Measurements from ENCODE around the gene DYNC1I1. TPM values are rescaled to one million over a fixed set of nuclear protein-coding genes. Genes with fewer than 3 reads are reported as not detected.

Gene DYNC1I1
- polyA plus RNA-seq, 1 of the 3 experiments (the other 2 are of a cell fraction), result 0.05 TPM

GRCh38 chr7:95905167-95905566 is 132.8 kb downstream of the DYNC1I1 start:
- no peaks in the 10 kb centered on the region for H4K20me1 ChIP-seq (ENCODE audit: insufficient read depth)
- no peak overlapping the region for H3K4me2 ChIP-seq
- ChIA-PET POLR2A (no interaction called here), CTCF (interaction anchor here (1.0 to 15.4 kb wide), 4 partner anchors 11 to 1122 kb away, joined by 3 to 191 read pairs (median 4); no protein-coding TSS in a partner anchor)
- DNase-seq, result no peak
- TF ChIP-seq GABPA (IDR thresholded peaks at IDR 0.05; ENCODE audit: low read depth) (no peak), REST (IDR thresholded peaks at IDR 0.05; ENCODE audit: low read depth, low read length) (peak; percentile 95), SMC3 (IDR thresholded peaks at IDR 0.05; ENCODE audit: low read depth, low read length) (no peak), SIN3A (IDR thresholded peaks at IDR 0.05; ENCODE audit: borderline replicate concordance, low read depth, low read length) (no peak), RCOR1 (IDR thresholded peaks at IDR 0.05; ENCODE audit: low read length) (no peak), FOXJ3 (CRISPR knock-in tag; IDR thresholded peaks at IDR 0.05) (no peak)
- H3K27ac ChIP-seq (ENCODE audit: low read depth in 2 of 2, low read length in 1 of 2), result no peak overlapping the region
- H3F3A ChIP-seq (replicated peaks; ENCODE audit: insufficient read depth), result no peaks in the 10 kb centered on the region
- 48% methylated on average over 3 of the region's 3 CpGs for WGBS (ENCODE audit: low lambda C conversion rate)
- peaks cover 0 to 10% of the 10 kb centered on the region in 2 experiments; a peak in 2 of 4 replicates for H3K4me1 ChIP-seq (ENCODE audit: control insufficient read depth in 1 of 2, insufficient read depth in 2 of 2, low read depth in 1 of 2, low read length in 1 of 2)
- H2AFZ ChIP-seq (ENCODE audit: low read depth), result no peak overlapping the region
- H3K9ac ChIP-seq, result no peak overlapping the region
- no peak overlapping the region for H3K4me3 ChIP-seq (ENCODE audit: low read depth in 2 of 2, low read length in 1 of 2)
- no peaks in the 10 kb centered on the region for H3K9me2 ChIP-seq
- H3K79me2 ChIP-seq (ENCODE audit: insufficient read depth), result no peaks in the 10 kb centered on the region
- H3K27me3 ChIP-seq (ENCODE audit: insufficient read depth), result no peaks in the 10 kb centered on the region
- no peaks in the 10 kb centered on the region for H3K36me3 ChIP-seq (replicated peaks in 1 of 2; ENCODE audit: control insufficient read depth in 1 of 2, insufficient read depth in 2 of 2, low read length in 1 of 2)
- no peaks in the 10 kb centered on the region for H3K9me3 ChIP-seq

- CTCF ChIA-PET, result interaction anchor here (1.2 to 15.4 kb wide), 5 partner anchors 9 to 1121 kb away, joined by 3 to 191 read pairs (median 4); no protein-coding TSS in a partner anchor
These were observed 134.5 kb downstream of the DYNC1I1 start for GRCh38 chr7:95906851-95907250.

More at GRCh38 chr7:95906851-95907250, 134.5 kb downstream of the DYNC1I1 start:
- POLR2A ChIA-PET, result no interaction called here
- no peaks in the 10 kb centered on the region for H4K20me1 ChIP-seq (ENCODE audit: insufficient read depth)
- H3K79me2 ChIP-seq (ENCODE audit: insufficient read depth), result no peaks in the 10 kb centered on the region
- no peaks in the 10 kb centered on the region for H3K36me3 ChIP-seq (replicated peaks in 1 of 2; ENCODE audit: control insufficient read depth in 1 of 2, insufficient read depth in 2 of 2, low read length in 1 of 2)
- no peaks in the 10 kb centered on the region for H3F3A ChIP-seq (replicated peaks; ENCODE audit: insufficient read depth)
- DNase-seq, result no peak
- no peaks in the 10 kb centered on the region; a peak in 1 of 4 replicates for H3K4me1 ChIP-seq (ENCODE audit: control insufficient read depth in 1 of 2, insufficient read depth in 2 of 2, low read depth in 1 of 2, low read length in 1 of 2)
- no peaks in the 10 kb centered on the region for H3K9me2 ChIP-seq
- H3K4me3 ChIP-seq (ENCODE audit: low read depth in 2 of 2, low read length in 1 of 2), result no peak overlapping the region
- H3K4me2 ChIP-seq, result no peak overlapping the region
- no peak overlapping the region for H2AFZ ChIP-seq (ENCODE audit: low read depth)
- no peak overlapping the region for H3K27ac ChIP-seq (ENCODE audit: low read depth in 2 of 2, low read length in 1 of 2)
- H3K9ac ChIP-seq, result no peak overlapping the region
- no peaks in the 10 kb centered on the region for H3K9me3 ChIP-seq
- H3K27me3 ChIP-seq (ENCODE audit: insufficient read depth), result no peaks in the 10 kb centered on the region
- no peak for TF ChIP-seq JUND (IDR thresholded peaks at IDR 0.05)
- no peak for TF ChIP-seq MEF2A (IDR thresholded peaks at IDR 0.05; ENCODE audit: borderline replicate concordance, low read depth)
- TF ChIP-seq RCOR1 (IDR thresholded peaks at IDR 0.05; ENCODE audit: low read length), result no peak
- no peak for TF ChIP-seq CTCF (IDR thresholded peaks at IDR 0.05)
- TF ChIP-seq FOXJ3 (CRISPR knock-in tag; IDR thresholded peaks at IDR 0.05), result no peak
- TF ChIP-seq EP300 (IDR thresholded peaks at IDR 0.05; ENCODE audit: borderline replicate concordance in 1 of 2, low read depth in 1 of 2, low read length in 1 of 2), result no peak
- no peak for TF ChIP-seq ELF1 (IDR thresholded peaks at IDR 0.05)
- no peak for TF ChIP-seq GABPA (IDR thresholded peaks at IDR 0.05; ENCODE audit: low read depth)
- no peak for TF ChIP-seq NRF1 (IDR thresholded peaks at IDR 0.05; ENCODE audit: low read depth, low read length)
- TF ChIP-seq PBX3 (IDR thresholded peaks at IDR 0.05), result no peak
- WGBS (ENCODE audit: low lambda C conversion rate), result 39% methylated on average over 5 of the region's 5 CpGs
